T-cell (primary cell): ENCODE data around the gene ATRN. TPM values are rescaled to one million over a fixed set of nuclear protein-coding genes. Genes with fewer than 3 reads are reported as not detected.

ENCODE experiments used
- ATAC-seq, 4 experiments: fragments of 200-7000 bp in 3 of 4; fragments of 150-1000 bp in 1 of 4; cut with Tn5 transposase; replicated peaks in 1 of 4; 1 replicate in 3 of 4; 2 replicates in 1 of 4; pipeline ENCODE4 v1.10.0; 2021; ENCODE audit warnings: moderate library complexity in 3 of 4, mild to moderate bottlenecking in 2 of 4, moderate number of reproducible peaks in 1 of 4
- CTCF ChIA-PET, 2 donors: fragments of 300-600 bp; sonication (Branson Sonifier 250); formaldehyde crosslinking; loops; one replicate each; lab custom pipeline; 2022; ENCODE audit warnings: antibody characterized with exemption in 2 of 2; lab: Charles Lee
- POLR2A ChIA-PET, 2 donors: fragments of 300-600 bp; sonication (Branson Sonifier 250); formaldehyde crosslinking; loops; one replicate each; lab custom pipeline; 2022; ENCODE audit warnings: antibody characterized with exemption in 2 of 2; lab: Charles Lee
- DNase-seq, 35 experiments: peaks; one replicate each; pipeline versions ENCODE4 v3.0.0 to v3.0.0-alpha.2; 2013 to 2023
- H3K27ac ChIP-seq: one replicate; pipeline ENCODE4 v1.5.1; 2013; ENCODE audit warnings: low read length
- H3K27me3 ChIP-seq, 2 experiments: replicated peaks in 1 of 2; 1 replicate in 1 of 2; 2 replicates in 1 of 2; pipeline versions ENCODE4 v1.6.1 to v1.7.0; 2013; ENCODE audit warnings: low read length in 1 of 2, mixed read lengths in 1 of 2; ENCODE audit not compliant: control insufficient read depth in 2 of 2, insufficient read depth in 2 of 2; ENCODE audit errors: extremely low read depth in 1 of 2
- H3K36me3 ChIP-seq, 2 donors: 1 replicate in 1 of 2; 2 replicates in 1 of 2; pipeline versions ENCODE4 v1.6.1 to v1.7.0; 2013; ENCODE audit warnings: low read length in 1 of 2; ENCODE audit not compliant: control insufficient read depth in 2 of 2, insufficient read depth in 1 of 2; ENCODE audit errors: extremely low read depth in 1 of 2
- H3K4me1 ChIP-seq, 2 experiments: 1 replicate in 1 of 2; 2 replicates in 1 of 2; pipeline versions ENCODE4 v1.6.1 to v1.7.0; 2013; ENCODE audit warnings: low read length in 2 of 2, mixed read lengths in 1 of 2; ENCODE audit not compliant: insufficient read depth in 2 of 2, control insufficient read depth in 1 of 2; ENCODE audit errors: extremely low read depth in 1 of 2
- H3K4me3 ChIP-seq, 2 donors: 1 replicate in 1 of 2; 2 replicates in 1 of 2; pipeline versions ENCODE4 v1.5.1 to v1.7.0; 2013; ENCODE audit warnings: mild to moderate bottlenecking in 2 of 2, low read length in 1 of 2, moderate library complexity in 1 of 2; ENCODE audit not compliant: control insufficient read depth in 1 of 2; ENCODE audit errors: extremely low read depth in 1 of 2
- H3K9me3 ChIP-seq: 2 replicates; pipeline ENCODE4 v1.7.0; 2013
- H3K27ac Mint-ChIP-seq, 2 donors: one replicate each; pipeline ENCODE4 v1.8.0; 2020 to 2021; ENCODE audit warnings: mild to moderate bottlenecking in 2 of 2, mixed read lengths in 2 of 2
- H3K27me3 Mint-ChIP-seq, 2 donors: one replicate each; pipeline ENCODE4 v1.8.0; 2021 to 2022; ENCODE audit warnings: mixed read lengths in 2 of 2
- H3K36me3 Mint-ChIP-seq: one replicate; pipeline ENCODE4 v1.8.0; 2021; ENCODE audit warnings: mixed read lengths
- H3K4me1 Mint-ChIP-seq, 3 donors: one replicate each; pipeline ENCODE4 v1.8.0; 2020 to 2022; ENCODE audit warnings: mixed read lengths in 3 of 3, mild to moderate bottlenecking in 1 of 3
- H3K4me3 Mint-ChIP-seq, 3 donors: one replicate each; pipeline ENCODE4 v1.8.0; 2020 to 2022; ENCODE audit warnings: mild to moderate bottlenecking in 3 of 3, mixed read lengths in 3 of 3, moderate library complexity in 3 of 3
- H3K9me3 Mint-ChIP-seq, 3 donors: one replicate each; pipeline ENCODE4 v1.8.0; 2020 to 2022; ENCODE audit warnings: mixed read lengths in 3 of 3
- WGBS: methylation state at CpG from one replicate; pipeline ENCODE4 v1.1.5; 2013; ENCODE audit warnings: missing lambda C conversion rate; ENCODE audit not compliant: insufficient coverage; 5-methylcytosine and 5-hydroxymethylcytosine counted together
- total RNA-seq, 35 experiments: library from RNA in 6 of 35; stranded (reverse) in 6 of 35; fragments of 120-200 nt in 1 of 35; gene quantifications; one replicate each; pipeline versions ENCODE4 v1.2.1 to v1.2.4 and lab custom pipeline; 2013 to 2026

ATRN gene
- total RNA-seq, 5 donors from 2014 or later (not counting 1 experiment from before 2014, with no cell fraction given), result 13.6 to 15.8 (median 13.7) TPM

DNA sequence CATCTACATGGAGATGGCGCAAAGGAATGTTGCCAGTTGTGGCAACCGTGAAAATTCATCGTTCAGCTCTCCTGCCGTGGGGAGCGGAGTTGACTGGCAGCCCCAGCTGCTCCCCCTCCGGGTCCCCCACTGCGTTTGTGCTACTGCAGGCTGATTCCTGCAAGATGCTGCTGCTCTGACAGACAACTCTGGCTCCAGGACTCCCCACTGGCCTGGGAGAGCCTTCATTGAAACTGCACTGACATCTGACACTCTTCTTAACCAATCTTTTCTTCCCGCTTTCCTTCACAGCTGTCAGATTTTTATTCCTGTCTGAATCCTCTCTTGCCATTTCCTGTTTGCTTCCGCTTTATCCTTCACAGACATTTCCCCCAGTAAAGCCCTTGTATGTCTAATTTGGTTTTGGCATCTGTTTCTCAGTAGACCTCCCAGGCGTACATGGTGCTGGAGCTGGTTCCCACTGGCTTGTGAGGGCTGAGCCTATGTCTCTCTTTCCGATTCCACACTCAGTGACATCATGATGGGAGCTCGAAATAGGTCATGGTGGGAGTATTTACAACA is 9.5 kb upstream of the ATRN start:
- no peak for ATAC-seq
- Mint-ChIP-seq H3K36me3 (no peaks in the 10 kb centered on the region), H3K27me3 (peaks cover 11 to 16% of the 10 kb centered on the region in 2 donors), H3K4me1 (no peaks in the 10 kb centered on the region), H3K27ac (no peak overlapping the region), H3K4me3 (no peak overlapping the region), H3K9me3 (no peaks in the 10 kb centered on the region)
- peaks cover 0 to 16% of the 10 kb centered on the region in 2 experiments for H3K27me3 ChIP-seq
- no peaks in the 10 kb centered on the region for H3K9me3 ChIP-seq
- no peaks in the 10 kb centered on the region for H3K36me3 ChIP-seq
- 80% methylated on average over 7 of the region's 12 CpGs for WGBS
- H3K4me1 ChIP-seq, result no peaks in the 10 kb centered on the region
- ChIA-PET POLR2A (no interaction called here), CTCF (no interaction called here)
- no peak overlapping the region for H3K27ac ChIP-seq
- H3K4me3 ChIP-seq, result no peak overlapping the region
- DNase-seq, result no peak

DNA sequence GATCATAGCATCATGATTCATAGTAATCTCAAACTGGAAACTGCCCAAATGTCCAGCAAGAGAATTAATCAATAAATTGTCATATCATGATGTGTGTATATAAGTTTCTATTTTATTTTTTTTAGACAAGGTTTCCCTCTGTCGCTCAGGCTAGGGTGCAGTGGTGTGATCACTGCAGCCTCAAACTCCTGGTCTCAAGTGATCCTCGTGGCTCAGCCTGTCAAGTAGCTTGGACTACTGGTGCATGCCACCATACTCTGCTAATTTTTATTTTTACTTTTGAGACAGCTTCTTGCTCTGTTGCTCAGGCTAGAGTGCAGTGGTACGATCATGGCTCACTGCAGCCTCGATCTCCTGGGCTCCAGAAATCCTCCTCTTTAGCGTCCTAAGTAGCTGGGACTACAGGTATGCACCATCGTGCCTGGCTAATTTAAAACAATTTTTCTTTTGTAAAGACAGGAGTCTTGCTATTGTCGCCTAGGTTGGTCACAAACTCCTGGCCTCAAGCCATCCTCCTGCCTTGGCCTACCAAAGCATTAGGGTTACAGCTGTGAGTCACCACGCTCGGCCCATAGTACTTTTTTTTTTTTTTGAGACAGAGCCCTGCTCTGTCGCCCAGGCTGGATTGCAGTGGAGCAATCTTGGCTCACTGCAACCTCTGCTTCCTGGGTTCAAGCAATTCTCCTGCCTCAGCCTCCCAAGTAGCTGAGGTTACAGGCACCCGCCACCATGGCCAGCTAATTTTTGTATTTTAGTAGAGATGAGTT is 8.7 kb upstream of the ATRN start:
- no peaks in the 10 kb centered on the region for H3K9me3 Mint-ChIP-seq
- no peaks in the 10 kb centered on the region for H3K36me3 Mint-ChIP-seq
- H3K27me3 ChIP-seq, result peaks cover 0 to 13% of the 10 kb centered on the region in 2 experiments
- 86% methylated on average over 10 of the region's 11 CpGs for WGBS
- no peak overlapping the region for H3K27ac ChIP-seq
- H3K4me1 ChIP-seq, result no peaks in the 10 kb centered on the region
- no peak overlapping the region for H3K4me3 ChIP-seq
- H3K27me3 Mint-ChIP-seq, result peaks cover 13 to 18% of the 10 kb centered on the region in 2 donors
- DNase-seq (no peak), ATAC-seq (no peak)
- ChIA-PET CTCF (no interaction called here), POLR2A (no interaction called here)
- no peaks in the 10 kb centered on the region for H3K4me1 Mint-ChIP-seq
- no peaks in the 10 kb centered on the region for H3K9me3 ChIP-seq
- no peak overlapping the region for H3K4me3 Mint-ChIP-seq
- no peak overlapping the region for H3K27ac Mint-ChIP-seq
- no peaks in the 10 kb centered on the region for H3K36me3 ChIP-seq

DNA sequence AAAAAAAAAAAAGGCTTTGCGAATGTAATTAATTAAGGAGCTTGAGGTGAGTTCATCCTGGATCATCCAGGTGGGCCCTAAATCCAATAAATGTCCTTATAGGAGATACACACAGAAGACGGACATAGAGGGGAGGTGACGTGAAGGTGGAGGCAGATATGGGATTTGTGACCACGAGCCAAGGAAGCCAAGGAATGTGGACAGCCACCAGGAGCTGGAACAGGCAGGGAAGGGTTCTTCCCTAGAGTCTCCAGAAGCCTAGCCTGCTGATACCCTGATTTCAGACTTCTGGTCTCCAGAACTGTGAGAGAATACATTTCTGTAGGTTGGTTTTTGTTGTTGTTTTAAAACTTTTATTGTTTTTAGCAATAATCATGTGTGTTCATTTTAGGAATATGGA is 6.7 kb upstream of the ATRN start:
- peaks cover 9 to 13% of the 10 kb centered on the region in 2 donors for H3K27me3 Mint-ChIP-seq
- no peak overlapping the region for H3K4me3 Mint-ChIP-seq
- no peaks in the 10 kb centered on the region for H3K36me3 ChIP-seq
- H3K27me3 ChIP-seq, result peaks cover 0 to 9% of the 10 kb centered on the region in 2 experiments
- DNase-seq (no peak), ATAC-seq (no peak)
- POLR2A ChIA-PET, result interaction anchor here in 1 of 2 donors (0.6 kb wide), 1 partner anchor 44 kb away, joined by 4 read pairs; no protein-coding TSS in a partner anchor
- H3K4me1 Mint-ChIP-seq, result no peaks in the 10 kb centered on the region
- H3K9me3 ChIP-seq, result no peaks in the 10 kb centered on the region
- CTCF ChIA-PET, result no interaction called here
- H3K27ac Mint-ChIP-seq, result no peak overlapping the region
- no peak overlapping the region for H3K27ac ChIP-seq
- H3K36me3 Mint-ChIP-seq, result no peaks in the 10 kb centered on the region
- no peak overlapping the region for H3K4me3 ChIP-seq
- H3K4me1 ChIP-seq, result no peaks in the 10 kb centered on the region
- 65% methylated on average over 3 of the region's 4 CpGs for WGBS
- H3K9me3 Mint-ChIP-seq, result no peaks in the 10 kb centered on the region

DNA sequence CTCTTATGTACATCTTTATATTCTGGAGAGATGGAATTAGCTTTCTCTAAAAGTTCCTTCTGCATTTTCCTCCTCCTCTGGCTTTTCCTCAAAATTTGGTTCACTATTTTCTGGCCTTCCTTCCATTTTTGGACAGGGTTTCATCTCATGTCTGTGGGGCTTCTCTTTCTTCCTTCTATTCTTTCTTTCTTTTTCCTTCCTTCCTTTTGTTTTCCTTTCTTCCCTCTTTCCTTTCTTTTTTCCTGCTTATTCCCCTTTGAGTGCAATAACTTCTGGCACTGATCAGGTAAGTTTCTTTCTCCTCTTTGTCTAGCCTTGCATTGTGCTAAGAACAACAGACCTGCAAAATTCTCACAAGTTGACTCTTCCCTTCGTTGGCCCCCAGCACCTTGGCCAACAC is 5.5 kb upstream of the ATRN start:
- Mint-ChIP-seq H3K27ac (no peak overlapping the region), H3K4me3 (no peak overlapping the region), H3K4me1 (peaks cover 0 to 3% (median 3%) of the 10 kb centered on the region in 3 donors), H3K36me3 (no peaks in the 10 kb centered on the region), H3K27me3 (peaks cover 9 to 13% of the 10 kb centered on the region in 2 donors), H3K9me3 (no peaks in the 10 kb centered on the region)
- ATAC-seq (no peak), DNase-seq (no peak)
- H3K4me1 ChIP-seq, result peaks cover under 1 to 4% of the 10 kb centered on the region in 2 experiments
- H3K27ac ChIP-seq, result no peak overlapping the region
- WGBS, result 14% methylated on average over 1 of the region's 1 CpG
- ChIA-PET POLR2A (no interaction called here), CTCF (no interaction called here)
- H3K9me3 ChIP-seq, result no peaks in the 10 kb centered on the region
- no peak overlapping the region for H3K4me3 ChIP-seq
- no peaks in the 10 kb centered on the region for H3K36me3 ChIP-seq
- peaks cover 0 to 9% of the 10 kb centered on the region in 2 experiments for H3K27me3 ChIP-seq

DNA sequence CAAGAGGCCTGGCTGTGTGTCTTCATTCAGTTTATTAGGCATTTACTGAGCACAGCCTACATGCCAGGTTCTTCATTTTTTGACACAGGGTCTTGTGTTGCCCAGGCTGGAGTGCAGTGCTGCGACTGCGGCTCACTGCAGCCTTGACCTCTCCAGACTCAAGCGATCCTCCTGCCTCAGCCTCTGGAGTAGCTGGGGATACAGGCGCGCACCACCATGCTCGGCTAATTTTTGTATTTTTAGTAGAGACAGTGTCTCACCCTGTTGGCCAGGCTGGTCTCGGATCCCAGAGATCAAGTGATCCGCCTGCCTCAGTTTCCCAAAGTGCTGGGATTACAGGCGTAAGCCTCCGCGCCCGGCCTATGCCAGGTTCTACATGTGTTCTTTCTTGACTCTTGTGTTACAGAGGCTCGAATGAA is 601 bp upstream of the ATRN start:
- peak overlapping the region; percentile 81 to 90 for H3K4me3 ChIP-seq
- Mint-ChIP-seq H3K27ac (peak overlapping the region; percentile 63 to 85), H3K36me3 (no peaks in the 10 kb centered on the region), H3K4me1 (peaks cover 30 to 38% (median 38%) of the 10 kb centered on the region in 3 donors), H3K27me3 (peaks cover 7 to 8% of the 10 kb centered on the region in 2 donors), H3K9me3 (no peaks in the 10 kb centered on the region), H3K4me3 (peak overlapping the region; percentile 91 to 96 (median 93))
- peaks cover 19 to 29% of the 10 kb centered on the region in 2 experiments for H3K4me1 ChIP-seq
- ChIA-PET CTCF (interaction anchor here in 1 of 2 donors (1.6 kb wide), 1 partner anchor 62 kb away, joined by 5 read pairs; no protein-coding TSS in a partner anchor), POLR2A (no interaction called here)
- ATAC-seq, result no peak
- H3K27me3 ChIP-seq, result no peaks in the 10 kb centered on the region
- peak overlapping the region; percentile 45 for H3K27ac ChIP-seq
- DNase-seq, result peak in 1 of 35 experiments; percentile 7
- WGBS, result 73% methylated on average over 12 of the region's 13 CpGs
- no peaks in the 10 kb centered on the region for H3K36me3 ChIP-seq
- H3K9me3 ChIP-seq, result no peaks in the 10 kb centered on the region

DNA sequence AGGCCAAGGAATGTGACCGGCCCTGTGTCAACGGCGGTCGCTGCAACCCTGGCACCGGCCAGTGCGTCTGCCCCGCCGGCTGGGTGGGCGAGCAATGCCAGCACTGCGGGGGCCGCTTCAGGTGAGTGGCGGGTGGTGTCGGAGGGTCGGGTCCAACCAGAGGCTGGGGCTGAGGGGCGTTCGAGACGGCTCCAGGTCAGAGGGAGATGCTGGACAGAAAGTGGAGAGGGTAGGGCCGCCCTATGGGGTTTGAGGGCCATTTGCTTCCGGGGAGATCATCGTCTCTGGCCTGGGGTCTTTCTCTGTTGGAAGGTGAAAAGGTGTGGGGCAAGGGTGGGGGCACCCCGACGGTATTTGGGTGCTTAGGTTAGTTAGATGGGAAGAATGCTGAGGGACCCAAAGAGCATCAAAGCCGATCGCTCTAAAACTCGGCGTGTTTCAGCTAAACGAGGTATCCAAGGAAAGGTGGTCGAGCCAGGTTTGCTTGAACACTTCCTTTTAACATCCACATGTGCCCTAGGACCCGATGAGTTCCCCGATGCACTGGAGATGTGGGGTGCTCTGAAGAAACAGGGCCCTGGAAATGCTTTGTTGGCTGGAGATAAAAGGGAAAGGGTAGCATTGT is 691 bp downstream of the ATRN start:
- DNase-seq, result peak in 2 of 35 experiments; percentile 8 to 17
- Mint-ChIP-seq H3K36me3 (no peaks in the 10 kb centered on the region), H3K27me3 (peaks cover 2 to 3% of the 10 kb centered on the region in 2 donors), H3K4me1 (peaks cover 30 to 40% (median 38%) of the 10 kb centered on the region in 3 donors), H3K4me3 (peak overlapping the region; percentile 91 to 96 (median 93)), H3K9me3 (no peaks in the 10 kb centered on the region), H3K27ac (peak overlapping the region; percentile 74 to 87)
- WGBS, result 0% methylated on average over 19 of the region's 30 CpGs
- Histone ChIP-seq H3K36me3 (no peaks in the 10 kb centered on the region), H3K4me3 (peak overlapping the region; percentile 81 to 90), H3K4me1 (peaks cover 19 to 29% of the 10 kb centered on the region in 2 experiments), H3K27me3 (no peaks in the 10 kb centered on the region), H3K27ac (no peak overlapping the region), H3K9me3 (no peaks in the 10 kb centered on the region)
- POLR2A ChIA-PET, result no interaction called here
- CTCF ChIA-PET, result no interaction called here
- peak in 1 of 4 experiments; percentile 1 for ATAC-seq
